NCI-H748 treated with DMSO at 0.1 percent for 48 hours (cell line): ENCODE measurements around the gene COL4A1.

ENCODE experiments used
- DNase-seq: peaks from one replicate; lab custom pipeline; 2025; lab: John Stamatoyannopoulos, UW

COL4A1 gene

GRCh38 chr13:110217811-110218210, 89.1 kb downstream of the COL4A1 start:
- DNase-seq = no peak

DNA sequence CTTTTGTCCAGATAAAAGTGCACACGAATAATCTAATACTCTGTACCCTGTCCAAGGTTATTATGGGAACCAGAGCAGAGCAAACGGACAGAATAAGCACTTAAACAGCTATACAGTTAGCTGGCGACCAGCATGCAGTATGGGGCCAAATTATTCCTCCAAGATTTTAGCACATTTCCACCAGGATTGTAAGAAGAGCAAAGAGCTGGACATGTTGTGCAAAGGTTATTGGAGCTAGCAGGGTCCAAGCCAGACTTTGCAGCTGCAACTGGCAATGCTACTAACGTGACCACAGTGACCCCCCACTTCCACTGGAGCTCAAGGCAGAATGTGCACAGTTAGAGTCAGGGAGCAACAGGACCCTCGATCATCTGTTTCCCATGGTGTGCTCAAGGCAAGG, 89.9 kb downstream of the COL4A1 start:
- no peak for DNase-seq

- no peak for DNase-seq
Observed at GRCh38 chr13:110216398-110217041, 90.4 kb downstream of the COL4A1 start.

GRCh38 chr13:110216006-110216397, 91.0 kb downstream of the COL4A1 start:
- DNase-seq = no peak

- DNase-seq = no peak
Observed at GRCh38 chr13:110215606-110216005, 91.4 kb downstream of the COL4A1 start.

GRCh38 chr13:110214637-110215036, 92.3 kb downstream of the COL4A1 start:
- DNase-seq = no peak

DNA sequence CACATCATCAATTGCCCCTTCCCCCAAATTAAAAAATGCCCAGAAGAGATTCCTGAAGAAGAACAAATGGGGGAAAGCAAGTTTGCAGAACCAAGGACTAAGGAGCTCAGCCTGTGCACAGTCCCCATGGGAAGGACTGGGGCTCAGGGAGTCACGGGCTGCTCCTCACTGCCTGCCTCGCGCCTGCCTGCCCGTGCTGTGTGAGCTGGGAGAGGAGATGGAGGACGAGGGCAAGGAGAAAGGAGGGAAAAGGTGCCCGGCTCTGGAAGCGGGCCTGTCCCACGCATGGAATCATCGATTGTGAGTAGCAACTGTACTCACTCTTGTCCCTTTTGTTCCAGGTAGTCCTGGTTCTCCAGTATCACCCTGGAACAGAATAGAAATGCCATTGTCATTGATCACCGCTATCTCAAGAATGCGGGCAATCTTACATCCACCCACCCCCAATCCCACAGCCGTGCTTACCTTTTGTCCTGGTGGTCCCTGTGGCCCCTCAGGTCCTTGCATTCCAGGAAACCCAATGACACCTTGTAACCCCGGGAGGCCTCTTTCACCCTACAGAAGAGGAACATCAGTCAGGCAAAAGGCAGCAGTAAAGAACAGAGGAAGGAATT, 93.4 kb downstream of the COL4A1 start:
- DNase-seq = no peak

GRCh38 chr13:110212529-110212928, 94.4 kb downstream of the COL4A1 start:
- DNase-seq = no peak

DNA sequence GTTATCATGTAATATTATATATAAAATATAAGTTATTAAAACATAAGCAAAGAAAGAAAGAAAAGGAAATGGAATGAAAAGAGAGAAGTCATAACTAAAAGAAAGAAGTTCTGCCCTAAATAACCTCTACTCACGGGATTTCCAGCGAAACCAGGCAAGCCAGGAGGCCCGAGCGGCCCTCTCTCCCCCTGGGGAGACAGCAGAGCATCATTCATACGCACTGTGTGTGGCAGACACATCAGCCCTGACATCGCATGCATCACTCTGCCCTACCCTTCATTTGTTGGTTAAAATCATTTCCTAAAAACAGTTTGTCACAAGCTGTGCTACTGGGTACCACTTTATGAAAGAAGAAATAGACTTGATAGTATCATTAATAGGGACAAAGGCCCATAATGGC, 95.2 kb downstream of the COL4A1 start:
- no peak for DNase-seq

DNA sequence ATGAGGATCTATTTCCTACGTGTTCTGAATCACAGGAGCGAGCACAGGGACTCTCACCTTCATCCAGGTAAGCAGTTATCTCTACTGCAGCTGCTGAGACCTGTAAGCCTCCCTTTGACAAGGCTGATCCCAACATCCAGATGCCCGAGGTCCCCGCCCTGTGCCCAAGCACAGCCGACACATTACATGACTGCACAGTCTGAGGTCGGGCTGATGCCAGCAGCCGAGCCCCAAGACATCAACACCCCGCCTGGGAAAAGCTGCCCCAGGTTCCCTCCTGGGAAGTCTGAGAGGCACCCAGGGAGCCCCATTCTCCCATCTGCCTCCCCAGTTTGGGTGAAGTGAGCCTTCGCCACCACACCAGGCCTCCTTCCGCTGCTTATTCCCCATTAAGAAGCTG, 95.9 kb downstream of the COL4A1 start:
- no peak for DNase-seq

DNA sequence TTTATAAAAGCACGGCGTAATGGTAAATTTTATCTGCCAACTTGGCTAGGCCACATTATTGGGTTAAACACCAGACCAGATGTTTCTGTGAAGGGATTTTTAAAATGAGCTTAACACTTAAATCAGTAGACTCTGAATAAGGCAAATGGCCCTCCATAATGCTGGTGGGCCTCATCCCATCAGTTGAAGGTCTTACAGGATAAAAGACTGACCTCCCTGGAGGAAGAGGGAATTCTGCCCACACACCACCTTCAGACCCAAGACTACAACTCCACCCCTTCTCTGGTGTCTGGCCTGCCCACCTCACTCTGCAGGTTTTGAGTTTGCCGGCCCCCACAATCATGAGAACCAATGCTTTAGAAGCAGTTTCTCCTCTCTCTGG, 96.4 kb downstream of the COL4A1 start:
- no peak for DNase-seq

DNA sequence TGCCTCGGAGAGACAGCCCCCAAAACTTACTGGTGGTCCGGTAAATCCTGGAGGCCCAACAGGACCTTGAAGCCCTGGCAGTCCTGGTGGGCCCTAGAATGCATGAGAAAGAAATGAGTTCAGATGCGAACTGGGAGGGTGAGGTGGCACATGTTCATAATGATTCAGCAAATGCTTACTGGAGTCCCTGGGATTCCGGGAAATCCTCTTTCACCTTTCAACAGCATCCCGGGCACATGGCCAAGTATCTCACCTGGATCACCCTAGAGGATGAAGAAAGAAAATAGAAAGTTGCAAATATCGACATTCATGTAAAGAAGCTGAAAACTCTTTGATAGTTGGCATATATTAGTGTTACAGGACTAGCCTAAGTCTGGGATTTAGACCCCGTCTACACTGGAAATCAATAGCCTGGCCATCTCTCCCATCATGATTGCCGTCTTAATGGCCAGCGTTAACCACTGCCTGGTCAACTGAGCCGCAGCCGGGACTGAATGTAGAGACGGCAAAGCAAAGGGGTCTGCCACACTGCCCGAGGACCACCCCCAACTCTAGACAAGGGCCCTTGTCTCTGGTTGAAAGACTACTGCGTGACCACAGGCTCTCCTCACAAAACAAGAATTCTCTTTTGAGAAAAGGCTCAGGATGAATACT, 96.9 kb downstream of the COL4A1 start:
- DNase-seq = no peak

DNA sequence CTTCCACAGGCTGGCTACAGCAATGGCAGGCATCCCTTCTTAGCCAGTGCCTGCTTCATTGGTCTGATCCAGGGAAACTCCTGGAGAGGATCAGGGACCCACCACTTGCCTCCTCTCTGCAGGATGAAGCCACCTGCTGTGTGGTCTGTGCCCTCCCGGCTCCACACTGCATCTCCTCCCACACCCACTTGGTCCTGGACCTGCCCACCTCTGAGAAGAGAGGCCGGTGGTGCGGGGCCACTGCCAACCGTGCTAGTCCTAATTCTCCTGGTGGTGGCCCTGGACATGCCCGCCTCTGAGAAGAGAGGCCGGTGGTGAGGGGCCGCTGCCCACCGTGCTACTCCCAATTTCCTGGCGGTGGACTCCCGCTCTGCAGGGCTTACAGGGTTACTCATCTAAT, 98.8 kb downstream of the COL4A1 start:
- DNase-seq = no peak

GRCh38 chr13:110206996-110207395, 100.0 kb downstream of the COL4A1 start:
- no peak for DNase-seq

DNA sequence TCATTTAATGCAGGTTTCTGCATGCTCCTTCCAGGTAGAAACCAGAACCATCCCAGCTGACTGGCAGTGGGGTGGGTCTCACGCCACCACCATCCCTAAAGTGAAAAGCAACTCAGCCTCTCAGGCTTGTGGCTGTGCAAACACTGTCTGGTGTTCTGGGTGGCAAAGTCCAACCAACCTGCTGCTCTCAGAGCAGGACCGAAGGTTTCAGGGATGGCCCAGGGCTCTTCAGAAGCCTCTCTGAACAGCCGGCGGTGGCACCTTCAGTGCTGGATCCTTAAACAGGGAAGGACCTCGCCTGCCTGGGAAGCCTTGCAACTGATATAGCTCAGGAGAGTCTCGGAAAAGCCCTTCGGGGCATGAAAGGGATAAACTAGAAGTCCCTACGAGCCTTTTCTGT, 100.8 kb downstream of the COL4A1 start:
- no peak for DNase-seq

GRCh38 chr13:110201114-110201513, 105.8 kb downstream of the COL4A1 start:
- DNase-seq = no peak

GRCh38 chr13:110200276-110200870, 106.6 kb downstream of the COL4A1 start:
- no peak for DNase-seq

DNA sequence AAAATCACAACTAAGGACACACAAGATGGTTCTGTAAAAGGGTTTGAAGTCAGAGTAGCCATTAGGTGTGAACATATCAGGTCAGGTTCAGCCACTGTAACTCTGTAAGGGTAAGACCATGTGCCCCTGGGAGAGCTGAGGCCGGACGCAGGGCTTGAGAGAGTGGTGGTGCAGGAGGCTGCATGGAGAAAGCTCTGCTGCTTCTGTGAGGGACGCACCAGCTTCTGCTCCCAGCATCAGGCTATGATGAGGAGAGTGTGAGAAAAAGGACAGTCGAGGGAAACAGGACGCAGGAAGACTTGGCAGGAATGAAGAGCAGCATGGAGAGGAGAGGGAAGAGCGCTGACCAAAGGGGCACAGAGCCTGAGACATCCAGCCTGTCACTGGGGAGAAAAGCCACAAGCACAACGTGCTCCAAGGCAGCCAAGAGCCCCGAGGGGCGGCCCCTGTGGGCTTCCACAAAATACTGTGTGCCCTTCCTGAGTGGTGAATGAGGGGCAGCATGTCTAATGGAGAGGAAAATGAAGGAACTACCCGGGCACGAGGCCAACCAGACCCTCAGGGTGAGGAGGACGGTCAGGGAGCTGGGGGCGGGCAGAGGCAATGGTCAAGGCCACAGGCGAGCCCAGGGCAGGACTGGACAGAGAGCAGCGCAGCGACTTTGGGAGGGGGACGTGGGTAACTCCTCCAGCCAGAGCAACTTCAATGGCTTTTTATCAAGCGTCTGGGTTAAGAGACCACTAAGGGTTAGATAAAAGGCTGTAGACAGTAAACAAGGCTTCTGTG, 107.7 kb downstream of the COL4A1 start:
- no peak for DNase-seq

GRCh38 chr13:110197471-110197870, 109.5 kb downstream of the COL4A1 start:
- DNase-seq = no peak

DNA sequence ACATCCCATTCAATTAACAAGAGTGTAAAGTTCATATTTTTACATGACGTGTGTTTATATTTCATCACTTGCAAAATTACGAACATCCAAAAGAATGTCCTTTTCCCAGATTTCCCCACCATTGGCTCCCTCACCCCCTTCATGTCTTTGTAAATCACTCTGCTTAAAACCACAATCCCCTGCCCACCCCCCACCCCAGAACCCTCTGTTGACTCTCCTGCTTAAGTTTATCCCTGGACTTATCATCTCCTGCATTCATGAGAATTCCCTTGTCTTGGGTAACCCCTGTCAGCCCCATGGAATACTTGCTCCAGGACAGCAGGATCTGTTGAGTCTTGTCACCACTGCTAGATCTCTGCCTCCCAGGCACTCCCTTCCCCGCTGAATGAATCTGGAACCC, 109.9 kb downstream of the COL4A1 start:
- DNase-seq = no peak

- DNase-seq = no peak
Observed at GRCh38 chr13:110195547-110196485, 111.1 kb downstream of the COL4A1 start.
